Hematopoietic multipotent progenitor cell treated with erythropoietin and hydrocortisone succinate and interleukin-3 and kit ligand, for 15 days (in vitro differentiated cells): ENCODE data around the gene HCFC2.
"Not testable (repeated sequence)": the region's sequence is repeated elsewhere in the genome, so short reads cannot be mapped to it uniquely, and the experiment has no call there.

Experiments used
- DNase-seq: peaks from one replicate; pipeline ENCODE4 v3.0.0-alpha.2; 2015; ENCODE audit warnings: low spot score

HCFC2 gene

DNA sequence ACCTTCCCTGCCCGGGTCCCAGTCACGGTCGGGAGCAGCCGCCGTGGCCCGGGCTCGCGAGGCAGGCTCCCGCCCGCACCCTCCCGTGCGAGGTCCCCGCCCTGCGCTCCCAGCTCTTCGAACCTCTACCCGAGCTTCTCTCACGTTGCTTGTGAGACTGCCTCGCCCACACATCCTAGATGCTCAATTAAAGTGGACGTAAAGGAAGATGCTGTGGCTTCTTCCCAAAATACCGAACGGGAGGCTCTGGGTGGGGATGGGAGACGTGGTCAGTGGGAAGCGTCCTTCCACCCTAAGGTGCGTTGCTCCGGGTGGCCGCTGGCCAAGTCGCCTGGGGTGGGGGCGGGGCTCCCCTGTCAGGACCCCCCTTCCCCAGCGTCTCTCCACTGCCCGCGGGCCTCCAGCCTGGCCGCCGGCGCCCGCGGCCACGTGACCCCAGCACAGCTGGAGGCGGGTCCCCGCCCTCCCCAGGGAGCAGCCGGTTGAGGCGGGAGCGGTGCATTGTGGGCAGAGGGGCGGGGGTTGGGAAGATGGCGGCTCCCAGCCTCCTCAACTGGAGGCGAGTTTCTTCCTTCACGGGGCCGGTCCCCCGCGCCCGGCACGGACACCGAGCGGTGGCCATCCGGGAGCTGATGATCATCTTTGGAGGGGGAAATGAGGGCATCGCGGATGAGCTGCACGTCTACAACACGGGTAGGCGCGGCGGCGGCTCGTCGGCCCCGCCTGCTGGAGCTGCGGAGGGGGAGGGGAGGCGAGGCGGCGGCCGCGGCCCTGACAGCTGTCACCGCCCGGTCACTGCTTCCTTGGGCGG is at the start of gene HCFC2:
Gene HCFC2, plus strand, starts transcription at position 501 of the 811 bp plus-strand sequence. Its CDS starts 30 bp downstream, at position 531.
- peak; percentile 89 for DNase-seq

DNA sequence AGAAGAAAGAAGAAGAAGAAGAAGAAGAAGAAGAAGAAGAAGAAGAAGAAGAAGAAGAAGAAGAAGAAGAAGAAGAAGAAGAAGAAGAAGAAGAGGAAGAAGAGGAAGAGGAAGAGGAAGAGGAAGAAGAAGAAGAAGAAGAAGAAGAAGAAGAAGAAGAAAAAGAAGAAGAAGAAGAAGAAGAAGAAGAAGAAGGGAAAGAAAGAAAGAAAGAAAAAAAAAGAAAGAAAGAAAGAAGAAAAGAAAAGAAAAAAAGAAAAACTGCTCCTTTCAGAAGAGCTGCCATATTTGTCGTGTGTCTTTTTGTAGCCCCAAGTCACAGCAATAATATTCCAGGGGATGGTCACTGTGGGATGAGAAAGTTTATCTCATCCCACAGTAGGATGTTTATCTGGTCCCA is 42.5 kb upstream of the HCFC2 start:
- not testable (repeated sequence) for DNase-seq

- no peak for DNase-seq
These were observed 41.5 kb upstream of the HCFC2 start for GRCh38 chr12:104022786-104023185.

DNA sequence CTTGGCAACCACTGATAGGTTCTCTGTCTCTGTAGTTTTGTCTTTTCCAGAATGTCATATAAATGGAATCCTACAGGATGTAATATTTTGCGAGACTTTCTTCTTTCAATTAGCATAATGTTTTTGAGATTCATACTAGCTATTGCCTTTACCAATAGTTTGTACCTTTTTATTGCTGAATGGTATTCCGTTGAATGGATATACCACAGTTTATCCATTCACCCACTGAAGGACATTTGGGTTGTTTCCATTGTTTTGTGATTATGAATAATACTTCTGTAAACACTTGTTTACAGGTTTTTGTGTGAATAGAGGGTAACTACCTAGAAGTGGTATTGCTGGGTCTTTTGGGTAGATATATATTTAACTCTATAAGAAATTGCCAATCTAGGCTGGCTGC is 40.6 kb upstream of the HCFC2 start:
- no peak for DNase-seq

- DNase-seq: no peak
These were observed 40.0 kb upstream of the HCFC2 start for GRCh38 chr12:104024348-104024747.

DNA sequence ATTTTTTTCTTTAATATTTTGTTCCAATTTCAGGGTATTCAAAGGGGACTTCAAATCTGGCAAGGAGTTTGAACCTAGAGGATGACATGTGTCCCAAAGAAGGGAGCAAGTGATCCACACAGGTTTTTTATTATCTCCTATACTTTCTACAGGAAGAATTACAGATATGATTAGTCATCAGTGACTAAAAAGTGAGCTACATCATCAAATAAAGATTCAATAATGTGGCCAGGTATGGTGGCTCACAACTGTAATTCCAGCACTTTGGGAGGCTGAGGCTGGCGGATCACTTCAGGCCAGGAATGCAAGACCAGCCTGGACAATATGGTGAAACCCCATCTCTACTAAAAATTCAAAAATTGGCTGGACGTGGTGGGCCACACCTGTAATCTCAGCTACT is 38.6 kb upstream of the HCFC2 start:
- DNase-seq: no peak

- DNase-seq: no peak
These were observed 37.3 kb upstream of the HCFC2 start for GRCh38 chr12:104026841-104027599.

- not testable (repeated sequence) for DNase-seq
These were observed 33.7 kb upstream of the HCFC2 start for GRCh38 chr12:104030596-104030995.

- DNase-seq: not testable (repeated sequence)
These were observed 28.2 kb upstream of the HCFC2 start for GRCh38 chr12:104036143-104036542.

- not testable (repeated sequence) for DNase-seq
These were observed 24.6 kb upstream of the HCFC2 start for GRCh38 chr12:104039769-104040168.

DNA sequence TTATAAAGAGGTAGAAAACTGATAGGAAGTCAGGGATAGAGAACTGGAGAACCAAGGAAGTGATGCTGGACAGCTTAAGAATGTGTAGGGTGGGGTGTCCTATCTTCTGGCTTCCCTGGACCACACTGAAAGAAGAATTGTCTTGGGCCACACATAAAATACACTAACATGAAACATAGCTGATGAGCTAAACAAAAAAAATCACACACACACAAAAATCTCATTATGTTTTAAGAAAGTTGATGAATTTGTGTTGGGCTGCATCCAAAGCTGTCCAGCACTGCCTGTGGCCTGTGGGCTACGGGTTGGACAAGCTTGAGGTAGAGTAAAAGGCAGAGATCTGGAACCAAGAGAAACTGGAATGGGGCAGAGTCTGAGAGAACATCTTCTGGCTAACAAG is 21.8 kb upstream of the HCFC2 start:
- no peak for DNase-seq

DNA sequence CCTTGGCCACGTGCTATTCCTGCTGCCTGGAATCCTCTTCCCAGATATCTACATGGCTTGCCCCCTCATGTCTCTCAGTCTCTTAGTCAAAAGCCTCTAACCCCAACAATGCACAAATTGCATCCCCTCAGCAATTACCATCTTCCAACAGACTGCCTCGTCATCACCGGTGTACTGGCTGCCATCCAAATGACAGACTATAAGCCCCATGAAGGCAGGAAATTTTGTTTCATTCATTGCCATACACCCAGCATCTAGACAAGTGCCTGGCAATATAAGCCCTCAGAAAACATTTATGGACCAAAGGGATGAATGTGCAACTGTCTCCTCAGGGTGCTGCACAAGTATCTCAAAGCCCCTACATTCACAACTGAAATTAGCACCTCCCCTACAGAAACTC is 20.2 kb upstream of the HCFC2 start:
- no peak for DNase-seq

DNA sequence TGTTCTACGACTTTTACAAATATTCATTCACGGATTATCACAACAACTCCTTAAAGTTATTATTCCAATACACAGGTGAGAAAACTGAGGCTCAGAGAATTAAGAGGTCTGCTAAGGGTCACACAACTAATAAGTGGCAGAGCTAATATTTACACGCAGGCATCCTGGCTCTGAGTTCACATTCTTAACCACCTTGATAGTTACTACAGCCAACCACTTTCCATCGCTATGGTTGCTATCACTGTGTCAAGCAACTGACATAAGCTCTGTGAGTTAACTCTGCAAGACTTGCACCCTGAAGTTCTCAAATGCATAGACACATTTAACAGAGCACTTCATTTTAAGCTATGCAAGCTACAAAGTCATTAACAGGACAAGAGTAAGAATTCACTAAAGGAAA is 18.0 kb upstream of the HCFC2 start:
- no peak for DNase-seq

- no peak for DNase-seq
These were observed 16.2 kb upstream of the HCFC2 start for GRCh38 chr12:104048162-104048561.

GRCh38 chr12:104048811-104049210 is 15.5 kb upstream of the HCFC2 start:
- DNase-seq: no peak

DNA sequence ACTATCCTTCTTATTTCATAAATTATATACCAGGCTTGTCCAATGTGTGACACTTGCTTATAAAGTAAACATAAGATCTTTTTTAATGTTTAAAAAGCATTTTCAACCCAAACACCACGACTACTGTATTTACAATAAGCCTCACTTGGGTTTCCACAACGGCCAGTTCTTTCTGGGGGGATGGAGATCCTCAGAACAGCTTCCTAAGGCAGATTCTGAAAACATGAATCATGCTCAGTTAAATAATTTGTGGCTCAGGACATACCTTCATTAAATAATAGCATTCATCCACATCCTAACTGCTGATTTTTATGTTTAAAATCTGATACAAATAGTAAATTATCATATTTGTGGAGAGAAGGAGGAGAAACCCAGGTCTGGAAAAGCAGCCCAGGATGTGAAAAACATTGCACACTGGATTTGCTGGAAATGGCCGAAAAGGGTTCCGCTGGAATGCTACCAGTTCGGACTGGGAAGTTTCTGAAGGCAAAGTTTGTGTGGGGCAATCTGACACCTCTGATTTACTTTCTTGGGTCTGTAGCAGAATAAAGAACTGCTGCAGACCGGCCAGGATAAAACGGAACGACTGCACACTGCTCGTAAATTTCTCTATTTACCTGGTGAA is 14.9 kb upstream of the HCFC2 start:
- no peak for DNase-seq

DNA sequence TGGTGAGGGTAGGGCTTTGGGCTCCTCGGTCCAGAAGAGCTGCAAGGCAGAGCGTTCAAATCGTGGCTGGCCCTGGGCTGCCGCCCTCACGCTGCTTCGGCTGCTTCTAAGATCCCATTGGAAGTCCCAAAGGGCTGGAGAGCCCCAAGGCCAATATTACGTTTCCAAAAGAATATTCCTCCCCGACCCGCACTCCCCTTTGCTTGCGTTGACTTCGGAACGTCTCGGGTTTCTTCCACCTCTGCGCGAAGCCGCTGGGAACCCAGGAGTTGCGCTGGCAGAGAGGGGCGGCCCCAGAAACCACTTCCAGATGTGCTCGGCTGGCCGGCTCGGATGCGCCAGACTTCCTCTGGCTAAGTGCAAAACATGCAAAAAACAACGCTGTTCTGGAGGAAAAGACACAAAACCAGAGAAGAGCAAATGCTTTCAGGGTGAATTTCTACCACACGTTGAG is 14.4 kb upstream of the HCFC2 start, which contains the start of gene GLT8D2:
Gene GLT8D2, minus strand, starts transcription at position 285 of the 454 bp plus-strand sequence. CDS start 30,539 bp downstream, outside the sequence.
- DNase-seq: no peak

GRCh38 chr12:104050436-104050835 is 13.9 kb upstream of the HCFC2 start:
- no peak for DNase-seq

GRCh38 chr12:104054681-104055346 is 9.5 kb upstream of the HCFC2 start:
- DNase-seq: no peak

DNA sequence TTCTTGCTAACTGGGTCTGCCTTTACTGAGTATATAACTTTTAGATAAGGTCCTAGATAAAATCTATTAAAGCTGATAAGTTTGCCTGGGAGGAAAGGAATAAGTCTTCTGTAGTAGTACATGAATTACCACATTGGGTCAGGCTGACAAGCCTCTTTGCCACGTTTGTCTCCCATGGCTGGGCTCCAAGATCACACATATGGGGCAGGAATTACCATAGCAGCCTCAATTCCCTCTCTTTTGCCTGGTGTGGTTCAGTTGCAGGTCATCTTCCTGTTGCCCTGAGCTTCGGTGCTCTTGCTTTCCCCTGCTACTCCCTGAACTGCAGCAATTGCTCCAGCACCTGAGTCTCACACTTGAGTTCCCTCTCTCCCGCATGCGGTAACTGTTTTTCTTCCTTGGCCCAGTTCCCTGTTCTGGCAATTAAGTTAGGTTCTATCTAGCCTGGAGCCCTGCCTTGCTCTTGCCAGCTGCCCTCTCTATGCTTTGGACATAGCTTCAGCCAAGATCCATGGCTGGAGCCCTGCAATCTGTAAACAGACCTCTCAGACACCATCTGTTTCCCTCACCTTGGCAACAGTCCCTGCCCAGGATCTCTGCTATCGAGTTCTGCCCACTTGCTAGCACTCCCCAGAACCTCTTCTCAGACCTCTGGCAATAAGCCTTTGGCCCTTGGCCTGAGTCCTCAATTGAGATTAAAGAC is 8.5 kb upstream of the HCFC2 start:
- DNase-seq: no peak

GRCh38 chr12:104056419-104056972 is 7.8 kb upstream of the HCFC2 start:
- no peak for DNase-seq
